Limb (tissue), 2 donors: ENCODE results near the gene CMTM7.

Experiments
- DNase-seq, 2 donors: peaks; one replicate each; pipeline ENCODE4 v3.0.0-alpha.2; 2016; ENCODE audit errors: extremely low spot score in 2 of 2

The CMTM7 gene

GRCh38 chr3:32391643-32392535, at the start of gene CMTM7:
CMTM7 (plus strand) TSS chr3:32391853; CDS start chr3:32391907, 54 bp downstream.
- DNase-seq, result peak; percentile 34 to 74

- peak in 1 of 2 donors; percentile 8 for DNase-seq
Observed at GRCh38 chr3:32347343-32348125, 44.1 kb upstream of the CMTM7 start.

- DNase-seq, result no peak
Observed at GRCh38 chr3:32349184-32349583, 42.5 kb upstream of the CMTM7 start.

- DNase-seq, result no peak
Observed at GRCh38 chr3:32352563-32352962, 39.1 kb upstream of the CMTM7 start.

GRCh38 chr3:32353351-32353750, 38.3 kb upstream of the CMTM7 start:
- no peak for DNase-seq

- DNase-seq, result no peak
Observed at GRCh38 chr3:32354362-32354778, 37.3 kb upstream of the CMTM7 start.

- no peak for DNase-seq
Observed at GRCh38 chr3:32355751-32356291, 35.8 kb upstream of the CMTM7 start.

GRCh38 chr3:32359766-32360492, 31.7 kb upstream of the CMTM7 start:
- no peak for DNase-seq

- no peak for DNase-seq
Observed at GRCh38 chr3:32360493-32360827, 31.2 kb upstream of the CMTM7 start.

GRCh38 chr3:32366638-32367397, 24.8 kb upstream of the CMTM7 start:
- no peak for DNase-seq

- DNase-seq, result no peak
Observed at GRCh38 chr3:32367442-32367841, 24.2 kb upstream of the CMTM7 start.

- no peak for DNase-seq
Observed at GRCh38 chr3:32371461-32372212, 20.0 kb upstream of the CMTM7 start.

GRCh38 chr3:32372213-32372490, 19.5 kb upstream of the CMTM7 start:
- no peak for DNase-seq

- no peak for DNase-seq
Observed at GRCh38 chr3:32373276-32373675, 18.4 kb upstream of the CMTM7 start.

- DNase-seq, result no peak
Observed at GRCh38 chr3:32373844-32374243, 17.8 kb upstream of the CMTM7 start.

GRCh38 chr3:32374788-32375595, 16.7 kb upstream of the CMTM7 start:
- peak; percentile 55 to 64 for DNase-seq

GRCh38 chr3:32375596-32375930, 16.1 kb upstream of the CMTM7 start:
- DNase-seq, result no peak

- DNase-seq, result no peak
Observed at GRCh38 chr3:32376115-32376514, 15.5 kb upstream of the CMTM7 start.

GRCh38 chr3:32379831-32380500, 11.7 kb upstream of the CMTM7 start:
- DNase-seq, result no peak
